SK-N-MC (cell line): ENCODE measurements around the gene MAGI2.

ENCODE experiments used
- EZH2 ChIP-seq: fragments of 200-600 bp; sonication (generic); IDR thresholded peaks from one replicate; pipeline ENCODE4 v1.6.1; 2017; ENCODE audit warnings: antibody characterized with exemption
- FOXP2 ChIP-seq: optimal IDR thresholded peaks from 2 replicates; pipeline ENCODE3; 2011; ENCODE audit warnings: mild to moderate bottlenecking, moderate library complexity; ENCODE audit not compliant: insufficient read depth; ENCODE audit errors: extremely low read length, control extremely low read depth
- POLR2AphosphoS5 ChIP-seq: IDR thresholded peaks from 2 replicates; pipeline ENCODE4 v1.6.1; 2012; ENCODE audit warnings: mild to moderate bottlenecking, low read depth, low read length, borderline replicate concordance

DNA sequence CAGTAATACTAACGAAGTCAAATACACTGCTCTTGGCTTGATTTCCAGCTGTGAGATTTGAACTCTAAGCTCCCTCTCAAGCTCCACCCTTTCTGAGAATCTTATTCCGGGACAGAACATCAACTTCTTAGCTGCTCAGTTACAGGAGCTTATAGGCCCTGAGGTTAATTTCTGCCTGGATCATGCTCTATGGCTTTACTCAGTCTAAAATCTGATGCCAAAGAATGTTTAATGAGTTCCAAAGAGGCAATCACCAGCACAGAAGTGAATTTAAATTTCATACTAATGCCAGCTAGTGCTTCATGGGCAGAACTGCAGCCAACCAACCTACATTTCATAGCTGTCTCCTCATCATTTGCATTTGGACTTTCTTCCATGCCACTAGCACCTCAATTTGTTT is 707.2 kb downstream of the MAGI2 start:
- TF ChIP-seq POLR2AphosphoS5 (no peak), EZH2 (no peak), FOXP2 (no peak)
